ENCODE results near the gene PRKG1.

The PRKG1 gene

GRCh38 chr10:52322323-52322722 is 1248.0 kb downstream of the PRKG1 start:
- DNase-seq (ENCODE audit: low spot score), result no peak

GRCh38 chr10:52322936-52323335 is 1248.6 kb downstream of the PRKG1 start:
- no peak for DNase-seq (ENCODE audit: low spot score)

GRCh38 chr10:52326382-52326781 is 1252.1 kb downstream of the PRKG1 start:
- no peak for DNase-seq (ENCODE audit: low spot score)

DNA sequence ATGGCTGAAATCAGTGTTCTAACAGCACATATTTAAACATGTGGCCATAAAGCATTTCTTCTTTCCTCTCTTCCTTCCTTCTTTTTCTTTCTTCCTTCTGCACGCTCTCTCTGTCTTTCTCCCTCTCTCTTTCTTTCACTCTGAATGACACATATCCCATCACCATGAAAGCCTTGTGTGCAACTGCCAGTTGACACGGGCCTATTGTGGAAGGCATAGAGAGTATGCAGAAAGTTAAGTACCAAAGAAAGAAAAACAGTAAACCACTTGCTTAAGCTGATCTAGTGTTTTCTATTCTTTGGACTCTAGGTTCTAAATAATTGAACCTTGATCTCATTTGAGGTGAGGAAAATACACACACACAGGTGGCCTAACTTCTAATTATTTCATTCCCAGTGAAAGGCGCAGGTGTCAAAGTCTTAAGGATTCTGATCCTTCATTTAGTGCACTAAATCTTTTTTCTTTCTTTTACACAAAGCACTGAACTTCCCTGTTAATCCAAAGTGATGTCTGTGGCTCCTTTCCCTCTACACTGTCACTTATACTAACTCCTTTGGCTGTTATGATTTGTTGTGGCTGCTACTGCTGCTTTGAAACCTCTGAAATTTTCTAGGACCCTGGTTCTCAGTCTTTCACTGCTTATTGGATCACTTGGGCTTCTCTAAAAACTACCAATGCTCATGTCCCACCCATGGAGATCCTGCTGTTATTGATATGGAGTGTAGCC is 1257.5 kb downstream of the PRKG1 start:
- no peak for DNase-seq (ENCODE audit: low spot score)

- no peak for DNase-seq (ENCODE audit: low spot score)
Observed at GRCh38 chr10:52332815-52333214, 1258.5 kb downstream of the PRKG1 start.

DNA sequence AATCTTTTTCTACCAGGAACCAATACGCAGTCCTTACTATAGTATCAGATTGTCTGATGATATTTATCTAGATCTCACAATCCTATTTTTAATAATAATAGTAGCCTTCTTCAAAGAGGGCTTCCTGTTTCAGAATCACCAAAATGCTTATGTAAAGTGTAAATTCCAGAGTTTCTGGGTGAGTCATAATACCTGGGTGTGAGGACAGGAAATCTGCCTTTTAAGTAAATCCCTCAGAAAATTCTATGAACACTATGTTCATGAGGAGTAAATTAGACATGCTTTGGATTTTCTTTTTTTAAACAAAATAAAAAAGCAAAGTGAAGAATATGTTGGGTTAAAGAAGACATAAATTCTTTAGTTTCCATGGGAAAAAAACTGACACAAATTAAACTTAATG is 1260.3 kb downstream of the PRKG1 start:
- no peak for DNase-seq (ENCODE audit: low spot score)

DNA sequence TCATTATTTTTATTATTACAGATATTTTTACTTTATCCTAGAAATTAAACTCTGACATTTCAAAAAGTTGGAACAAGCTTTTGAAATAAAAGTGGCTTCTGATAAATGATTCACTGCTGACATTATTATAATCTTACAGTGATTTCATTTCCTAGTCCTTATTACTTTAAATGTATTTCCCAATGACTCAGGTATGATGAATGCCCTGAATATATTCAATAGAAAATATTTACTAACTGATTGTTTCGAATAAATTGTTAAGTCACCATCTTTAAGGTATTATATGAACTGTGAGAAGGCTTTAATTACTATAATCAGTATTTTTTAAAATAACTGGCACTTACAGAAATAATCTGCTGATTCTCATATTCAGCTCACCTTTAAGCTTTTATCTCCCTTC is 1261.4 kb downstream of the PRKG1 start:
- no peak for DNase-seq (ENCODE audit: low spot score)

GRCh38 chr10:52337225-52337624 is 1262.9 kb downstream of the PRKG1 start:
- DNase-seq (ENCODE audit: low spot score), result no peak

DNA sequence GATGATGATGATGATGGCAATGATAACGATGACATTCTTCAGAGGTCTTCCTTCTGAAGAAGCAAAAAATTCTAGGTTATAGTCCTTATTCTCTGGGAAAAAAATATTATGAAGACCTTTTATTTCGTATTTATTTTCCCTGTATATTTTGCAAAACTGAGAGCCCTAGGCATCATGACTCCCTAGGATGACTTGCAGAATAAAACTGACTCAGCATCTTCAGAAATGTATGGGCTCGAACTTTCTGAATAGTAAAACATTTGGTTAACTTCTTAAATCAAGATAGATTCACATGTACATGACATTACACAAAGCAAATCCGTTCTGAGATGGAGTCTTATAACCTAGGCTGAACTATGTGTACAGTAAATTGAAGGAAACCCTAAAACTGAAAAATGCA is 1269.2 kb downstream of the PRKG1 start:
- no peak for DNase-seq (ENCODE audit: low spot score)

GRCh38 chr10:52346394-52347326 is 1272.4 kb downstream of the PRKG1 start:
- DNase-seq (ENCODE audit: low spot score), result no peak

- DNase-seq (ENCODE audit: low spot score), result no peak
Observed at GRCh38 chr10:52347327-52347667, 1273.0 kb downstream of the PRKG1 start.

All from SW480 (cell line).